ENCODE data around the gene KIF6. TPM values are rescaled to one million over a fixed set of nuclear protein-coding genes. Genes with fewer than 3 reads are reported as not detected.
A peak's percentile ranks its signal among the peaks of the same experiment; 100 is the strongest.

Gene KIF6
- total and polyA plus RNA-seq, 8 donors: 0.19 to 1.0 (median 0.44) TPM

DNA sequence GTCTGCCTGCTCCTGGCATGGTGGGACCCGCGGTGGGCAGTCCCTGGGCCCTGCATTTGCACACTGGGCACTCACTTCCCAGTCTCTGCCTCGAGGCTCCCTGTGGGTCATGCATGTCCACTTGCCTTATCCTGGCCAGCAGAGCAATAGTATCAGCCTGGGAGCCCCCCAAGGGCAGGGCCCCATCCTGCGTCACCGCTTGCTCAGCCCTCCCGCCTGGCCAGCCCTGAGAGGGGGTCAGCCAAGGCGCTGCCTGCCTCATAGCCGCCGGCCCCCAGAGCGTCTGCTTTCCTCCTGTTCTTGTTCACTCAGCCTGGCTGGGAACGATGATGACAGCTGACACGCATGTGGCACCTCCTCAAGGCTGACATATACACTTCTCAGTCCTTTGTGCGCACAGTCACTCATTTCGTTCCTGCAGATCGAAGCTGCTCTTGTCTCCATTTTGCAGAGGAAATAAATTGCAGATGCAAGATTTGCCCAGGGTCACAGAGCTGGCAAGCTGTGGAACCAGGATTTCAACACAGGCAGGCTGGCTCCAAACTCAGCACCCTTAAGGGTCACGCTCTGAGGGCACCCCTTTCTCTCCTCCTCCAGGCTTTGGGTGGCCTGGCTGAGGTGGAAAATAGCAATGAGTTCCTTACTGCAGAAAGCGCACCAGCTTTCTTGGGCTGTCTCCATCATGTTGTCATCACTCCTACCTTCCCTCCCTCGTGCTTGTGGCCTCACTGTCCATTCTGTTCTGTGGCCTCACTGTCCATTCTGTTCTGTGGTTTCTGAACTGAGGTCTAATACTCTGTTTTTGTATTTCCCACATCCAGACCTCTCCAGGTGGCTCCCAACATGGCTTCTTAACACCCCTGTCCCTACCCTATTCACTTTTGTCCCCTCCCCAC lies 428.2 kb downstream of the KIF6 start:
- Histone ChIP-seq H3K9me3 (no peaks in the 10 kb centered on the region), H3K4me3 (no peak overlapping the region), H3K27me3 (no peaks in the 10 kb centered on the region), H3K36me3 (no peaks in the 10 kb centered on the region), H3K4me1 (no peaks in the 10 kb centered on the region), H3K27ac (no peak overlapping the region)
- peak in 2 of 4 donors; percentile 31 to 51 for ATAC-seq
- no peak for FAIRE-seq
- no peak for DNase-seq
- 72 to 76% methylated on average over 18 of the region's 18 CpGs for WGBS, 2 donors
- TF ChIP-seq, protein P1, sequence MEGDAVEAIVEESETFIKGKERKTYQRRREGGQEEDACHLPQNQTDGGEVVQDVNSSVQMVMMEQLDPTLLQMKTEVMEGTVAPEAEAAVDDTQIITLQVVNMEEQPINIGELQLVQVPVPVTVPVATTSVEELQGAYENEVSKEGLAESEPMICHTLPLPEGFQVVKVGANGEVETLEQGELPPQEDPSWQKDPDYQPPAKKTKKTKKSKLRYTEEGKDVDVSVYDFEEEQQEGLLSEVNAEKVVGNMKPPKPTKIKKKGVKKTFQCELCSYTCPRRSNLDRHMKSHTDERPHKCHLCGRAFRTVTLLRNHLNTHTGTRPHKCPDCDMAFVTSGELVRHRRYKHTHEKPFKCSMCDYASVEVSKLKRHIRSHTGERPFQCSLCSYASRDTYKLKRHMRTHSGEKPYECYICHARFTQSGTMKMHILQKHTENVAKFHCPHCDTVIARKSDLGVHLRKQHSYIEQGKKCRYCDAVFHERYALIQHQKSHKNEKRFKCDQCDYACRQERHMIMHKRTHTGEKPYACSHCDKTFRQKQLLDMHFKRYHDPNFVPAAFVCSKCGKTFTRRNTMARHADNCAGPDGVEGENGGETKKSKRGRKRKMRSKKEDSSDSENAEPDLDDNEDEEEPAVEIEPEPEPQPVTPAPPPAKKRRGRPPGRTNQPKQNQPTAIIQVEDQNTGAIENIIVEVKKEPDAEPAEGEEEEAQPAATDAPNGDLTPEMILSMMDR (IDR thresholded peaks at IDR 0.05): no peak
- intact Hi-C loops (cut with DNase I): no loop called here

DNA sequence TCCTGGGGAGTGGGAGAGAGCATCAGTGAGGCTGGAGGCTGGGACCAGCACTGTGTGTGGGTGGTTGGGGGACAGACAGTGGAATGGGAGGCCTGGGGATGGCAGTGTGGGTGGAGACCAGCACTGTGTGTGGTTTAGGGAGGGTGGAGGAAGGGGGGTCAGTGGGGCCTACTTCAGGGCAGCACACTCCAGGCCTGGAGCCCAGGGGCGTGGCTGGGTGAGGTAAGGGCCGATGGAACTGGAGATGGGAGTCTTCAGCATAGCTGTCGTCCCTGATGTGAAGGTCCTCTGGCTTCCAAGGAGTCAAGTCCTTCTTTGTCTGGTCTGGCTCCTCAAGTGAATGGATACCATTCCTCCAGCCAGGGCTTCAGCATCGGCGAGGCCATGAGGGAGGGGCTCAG lies 429.6 kb downstream of the KIF6 start:
- H3K4me1 ChIP-seq: no peaks in the 10 kb centered on the region
- intact Hi-C loops (cut with DNase I): no loop called here
- no peaks in the 10 kb centered on the region for H3K27me3 ChIP-seq
- no peaks in the 10 kb centered on the region for H3K9me3 ChIP-seq
- TF ChIP-seq, protein P1 (IDR thresholded peaks at IDR 0.05): no peak
- FAIRE-seq: no peak
- no peaks in the 10 kb centered on the region for H3K36me3 ChIP-seq
- H3K4me3 ChIP-seq: no peak overlapping the region
- ATAC-seq: peak in 1 of 4 donors; percentile 11
- 74 to 81% methylated on average over 5 of the region's 5 CpGs for WGBS, 2 donors
- DNase-seq: no peak
- no peak overlapping the region for H3K27ac ChIP-seq

DNA sequence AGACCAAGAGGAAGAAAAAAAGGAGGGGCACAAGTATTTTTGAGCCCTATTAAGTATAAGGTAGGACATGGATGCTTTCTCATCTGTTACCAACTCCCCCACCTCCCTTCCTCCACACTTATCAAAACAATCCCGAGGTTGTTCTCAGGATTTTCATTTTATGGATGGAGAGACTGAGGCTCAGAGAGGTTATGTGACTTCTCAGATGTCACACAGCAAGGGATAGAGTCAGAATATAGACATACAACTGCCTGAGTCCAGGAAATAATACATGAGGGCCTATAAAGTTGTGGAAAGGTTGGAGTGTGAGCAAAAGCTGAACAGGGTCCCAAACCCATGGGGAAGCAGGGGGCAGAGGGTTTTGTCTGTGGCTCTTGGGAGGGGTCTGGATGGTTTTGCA lies 430.3 kb downstream of the KIF6 start:
- TF ChIP-seq, protein P1 (IDR thresholded peaks at IDR 0.05): no peak
- ATAC-seq (no peak), DNase-seq (no peak), FAIRE-seq (no peak)
- intact Hi-C loops (cut with DNase I): no loop called here
- Histone ChIP-seq H3K9me3 (no peaks in the 10 kb centered on the region), H3K36me3 (no peaks in the 10 kb centered on the region), H3K4me1 (no peaks in the 10 kb centered on the region), H3K27me3 (no peaks in the 10 kb centered on the region), H3K4me3 (no peak overlapping the region), H3K27ac (no peak overlapping the region)
- WGBS, 2 donors: 38 to 59% methylated on average over 1 of the region's 1 CpG

GRCh38 chr6:39294133-39294532 lies 431.1 kb downstream of the KIF6 start:
- no peak overlapping the region for H3K27ac ChIP-seq
- TF ChIP-seq, protein P1 (IDR thresholded peaks at IDR 0.05): no peak
- DNase-seq: no peak
- no peaks in the 10 kb centered on the region for H3K9me3 ChIP-seq
- no peaks in the 10 kb centered on the region for H3K4me1 ChIP-seq
- no peak overlapping the region for H3K4me3 ChIP-seq
- no peak for FAIRE-seq
- H3K27me3 ChIP-seq: no peaks in the 10 kb centered on the region
- no peak for ATAC-seq
- 56 to 66% methylated on average over 5 of the region's 5 CpGs for WGBS, 2 donors
- intact Hi-C loops (cut with DNase I): no loop called here
- no peaks in the 10 kb centered on the region for H3K36me3 ChIP-seq

- Histone ChIP-seq H3K27me3 (no peaks in the 10 kb centered on the region), H3K9me3 (no peaks in the 10 kb centered on the region), H3K4me3 (no peak overlapping the region), H3K4me1 (no peaks in the 10 kb centered on the region), H3K27ac (no peak overlapping the region), H3K36me3 (no peaks in the 10 kb centered on the region)
- TF ChIP-seq, protein P1 (IDR thresholded peaks at IDR 0.05): no peak
- intact Hi-C loops (cut with DNase I): no loop called here
- no peak for FAIRE-seq
- ATAC-seq: no peak
- DNase-seq: no peak
- 94 to 96% methylated on average over 6 of the region's 6 CpGs for WGBS, 2 donors
Observed at GRCh38 chr6:39292637-39293036, 432.6 kb downstream of the KIF6 start.
